GM12865 (cell line): ENCODE results near the gene IRF9.

Experiments used
- DNase-seq: peaks from one replicate; pipeline ENCODE4 v3.0.0; 2010; ENCODE audit warnings: low read depth
- H3K4me3 ChIP-seq: 2 replicates; pipeline ENCODE4 v1.5.1; 2011; ENCODE audit warnings: mild to moderate bottlenecking, low read depth, low read length, control low read depth
- CTCF ChIP-seq: IDR thresholded peaks from 2 replicates; pipeline ENCODE4 v1.5.1; 2011; ENCODE audit warnings: low read length, control low read depth, low read depth, inconsistent platforms; ENCODE audit not compliant: insufficient read depth; ENCODE audit errors: missing control alignments

Gene IRF9

DNA sequence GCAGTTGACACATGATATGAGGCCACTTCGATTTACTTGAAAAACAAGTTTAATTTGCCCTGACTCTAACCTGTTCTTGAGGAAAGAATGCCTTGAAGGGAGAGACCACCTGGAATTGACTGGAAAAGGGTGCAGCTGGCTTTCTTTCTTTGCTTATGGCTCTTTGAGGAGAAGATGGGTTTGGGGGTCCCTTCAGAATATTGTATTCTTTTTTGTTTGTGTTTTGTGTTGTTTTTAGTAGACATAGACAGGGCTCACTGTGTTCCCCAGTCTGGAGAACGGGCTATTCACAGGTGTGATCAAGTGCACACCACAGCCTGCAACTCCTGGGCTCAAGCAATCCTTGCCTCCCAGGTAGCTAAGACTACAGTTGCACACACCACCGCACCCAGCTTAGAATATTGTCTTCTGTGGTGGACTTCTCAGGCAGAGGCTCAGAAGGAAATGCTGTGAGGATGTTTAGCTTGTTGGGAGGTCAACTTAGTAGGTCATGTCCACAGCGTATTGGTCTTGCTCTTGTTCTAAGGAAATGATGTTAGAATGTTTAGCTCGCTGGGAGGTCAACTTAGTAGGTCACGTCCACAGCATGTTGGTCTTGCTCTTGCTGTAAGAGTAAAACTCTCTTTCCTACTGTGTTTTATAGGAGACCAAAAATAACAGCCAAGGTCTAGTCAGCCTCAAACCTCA lies 44.8 kb upstream of the IRF9 start:
- peak overlapping the region; percentile 90 for H3K4me3 ChIP-seq
- no peak for TF ChIP-seq CTCF

DNA sequence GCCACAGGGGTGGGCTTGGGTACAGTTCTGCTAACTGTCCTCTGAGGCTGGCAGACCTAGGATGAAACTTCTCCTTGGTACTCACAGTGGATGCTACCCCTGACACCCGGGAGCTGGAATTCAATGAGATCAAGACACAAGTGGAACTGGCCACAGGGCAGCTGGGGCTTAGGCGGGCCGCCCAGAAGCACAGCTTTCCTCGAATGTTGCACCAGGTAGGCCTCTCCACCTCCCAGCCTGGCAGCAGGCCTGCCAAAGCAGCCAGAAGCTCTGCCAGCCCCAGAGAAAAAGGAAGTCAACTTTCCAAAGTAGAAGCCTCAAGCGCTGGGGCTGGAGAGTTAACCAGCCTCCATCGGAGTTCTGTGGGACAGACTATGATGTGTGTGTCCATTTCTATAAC lies 43.9 kb upstream of the IRF9 start:
- DNase-seq, result no peak
- no peak overlapping the region for H3K4me3 ChIP-seq
- no peak for TF ChIP-seq CTCF

More for the DNA sequence above, 44.8 kb upstream of the IRF9 start:
- no peak for DNase-seq

- no peak for TF ChIP-seq CTCF
- no peak overlapping the region for H3K4me3 ChIP-seq
- DNase-seq, result no peak
Measured at GRCh38 chr14:24119691-24120090, 41.4 kb upstream of the IRF9 start.

DNA sequence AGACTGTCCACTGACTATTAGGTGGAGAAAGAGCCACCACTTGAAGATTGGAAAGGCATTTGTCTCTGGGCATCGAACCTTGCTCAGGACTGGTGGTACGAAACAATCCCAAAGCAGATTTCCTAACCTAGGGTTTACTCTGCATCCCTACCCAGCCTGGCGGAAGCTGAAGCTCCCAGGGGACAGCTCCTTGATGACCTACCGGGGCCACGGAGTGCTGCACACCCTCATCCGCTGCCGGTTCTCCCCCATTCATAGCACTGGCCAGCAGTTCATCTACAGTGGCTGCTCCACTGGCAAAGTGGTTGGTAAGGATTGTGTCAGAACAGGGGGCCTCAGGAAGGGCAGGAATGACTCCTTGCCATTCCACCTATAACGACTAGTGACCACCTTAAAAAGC lies 39.9 kb upstream of the IRF9 start:
- no peak for TF ChIP-seq CTCF
- no peak overlapping the region for H3K4me3 ChIP-seq
- DNase-seq, result no peak

- no peak for DNase-seq
- no peak for TF ChIP-seq CTCF
- H3K4me3 ChIP-seq, result no peak overlapping the region
Measured at GRCh38 chr14:24122416-24122815, 38.6 kb upstream of the IRF9 start.

DNA sequence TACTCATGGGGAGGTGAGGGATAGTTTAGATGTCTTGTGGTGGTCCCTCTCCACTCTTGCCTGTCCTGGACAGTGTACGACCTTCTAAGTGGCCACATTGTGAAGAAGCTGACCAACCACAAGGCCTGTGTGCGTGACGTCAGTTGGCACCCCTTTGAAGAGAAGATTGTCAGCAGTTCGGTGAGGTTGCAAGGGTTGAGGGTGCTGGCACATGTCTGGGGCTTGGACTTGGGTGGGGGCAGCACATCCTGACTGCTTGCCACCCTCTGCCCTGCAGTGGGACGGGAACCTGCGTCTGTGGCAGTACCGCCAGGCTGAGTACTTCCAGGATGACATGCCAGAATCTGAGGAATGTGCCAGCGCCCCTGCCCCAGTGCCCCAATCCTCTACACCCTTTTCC lies 38.2 kb upstream of the IRF9 start:
- H3K4me3 ChIP-seq, result no peak overlapping the region
- DNase-seq, result no peak
- TF ChIP-seq CTCF, result no peak

GRCh38 chr14:24123424-24124417 lies 37.3 kb upstream of the IRF9 start:
- DNase-seq, result peak; percentile 67
- TF ChIP-seq CTCF, result no peak
- no peak overlapping the region for H3K4me3 ChIP-seq
